Mesenteric fat pad (tissue), 1 donor: ENCODE data around the gene MIPEP. TPM values are rescaled to one million over a fixed set of nuclear protein-coding genes. Genes with fewer than 3 reads are reported as not detected.
"Not testable (repeated sequence)": the region's sequence is repeated elsewhere in the genome, so short reads cannot be mapped to it uniquely, and the experiment has no call there.

Experiments used
- DNase-seq: peaks from one replicate; pipeline ENCODE4 v3.0.0-alpha.2; 2020; ENCODE audit warnings: low spot score
- total RNA-seq: library from RNA; stranded (reverse); fragmentation: NEBNext Ultra II Directional; extraction: Animal tissue kit (Norgen Biotek cat#: 25700); gene quantifications from one replicate; pipeline ENCODE4 v1.2.1, GENCODE V29; 2021
- donor health status: DM: yes; HTN: yes; CAD: no.

MIPEP gene
- total RNA-seq, 1 donor from 2014 or later, result 9.9 TPM

GRCh38 chr13:23776698-23777574, 112.3 kb downstream of the MIPEP start:
- no peak for DNase-seq

DNA sequence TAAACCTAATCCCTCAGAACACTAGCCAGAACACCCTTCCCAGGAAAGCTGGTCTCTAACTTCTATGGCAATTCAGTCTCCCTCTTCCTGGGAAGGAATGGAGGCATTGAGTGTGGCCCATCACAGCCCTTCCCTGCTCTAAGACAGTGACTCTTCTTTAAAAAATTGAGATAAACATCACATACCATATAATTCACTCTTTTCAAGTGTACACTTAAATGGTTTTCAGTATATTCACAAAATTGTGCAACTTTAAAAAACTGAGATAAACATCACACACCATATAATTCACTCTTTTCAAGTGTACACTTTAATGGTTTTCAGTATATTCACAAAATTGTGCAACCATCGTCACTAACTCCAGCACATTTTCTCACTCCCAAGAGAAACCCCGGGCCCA, 116.5 kb downstream of the MIPEP start:
- DNase-seq, result no peak

DNA sequence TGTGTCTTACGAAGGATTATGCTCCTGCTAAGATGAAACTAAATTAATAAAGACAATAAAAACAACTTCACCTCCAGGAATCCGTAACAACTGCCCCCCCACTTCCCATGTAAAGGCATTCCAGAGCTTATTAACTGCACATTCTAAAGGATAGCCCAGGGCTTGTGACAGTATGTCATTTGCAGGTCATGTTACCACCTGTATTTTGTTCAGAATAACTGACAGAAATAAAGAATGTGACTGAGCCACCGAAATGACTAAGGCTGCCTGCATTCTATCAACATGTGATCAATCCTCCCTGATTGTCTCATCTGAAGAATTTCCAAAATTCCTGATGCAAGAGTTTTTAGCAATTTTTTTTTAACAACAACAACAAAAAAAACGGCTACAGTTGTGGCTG, 117.2 kb downstream of the MIPEP start:
- DNase-seq, result no peak

GRCh38 chr13:23771552-23771951, 117.6 kb downstream of the MIPEP start:
- DNase-seq, result no peak

DNA sequence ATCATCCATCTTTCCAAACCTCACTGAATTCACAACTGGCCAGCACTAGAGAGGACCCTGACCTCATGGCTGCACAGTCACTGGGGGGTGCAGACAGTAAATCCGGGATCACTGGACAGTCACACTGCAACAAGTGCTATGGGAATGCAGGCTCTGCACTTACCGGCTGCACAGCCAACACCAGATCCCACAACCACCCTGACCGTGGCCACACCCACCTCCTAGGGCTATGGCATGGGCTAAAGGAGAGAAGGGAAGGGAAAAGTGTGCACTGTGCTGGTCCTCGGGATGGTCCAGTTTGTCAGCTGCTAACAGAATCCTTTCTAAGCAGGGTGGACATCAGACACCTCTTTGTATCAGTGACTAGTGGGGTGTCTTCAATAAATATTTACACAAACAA, 118.2 kb downstream of the MIPEP start:
- DNase-seq, result no peak

- DNase-seq, result no peak
Measured at GRCh38 chr13:23770428-23770827, 118.8 kb downstream of the MIPEP start.

- no peak for DNase-seq
Measured at GRCh38 chr13:23769401-23769800, 119.8 kb downstream of the MIPEP start.

DNA sequence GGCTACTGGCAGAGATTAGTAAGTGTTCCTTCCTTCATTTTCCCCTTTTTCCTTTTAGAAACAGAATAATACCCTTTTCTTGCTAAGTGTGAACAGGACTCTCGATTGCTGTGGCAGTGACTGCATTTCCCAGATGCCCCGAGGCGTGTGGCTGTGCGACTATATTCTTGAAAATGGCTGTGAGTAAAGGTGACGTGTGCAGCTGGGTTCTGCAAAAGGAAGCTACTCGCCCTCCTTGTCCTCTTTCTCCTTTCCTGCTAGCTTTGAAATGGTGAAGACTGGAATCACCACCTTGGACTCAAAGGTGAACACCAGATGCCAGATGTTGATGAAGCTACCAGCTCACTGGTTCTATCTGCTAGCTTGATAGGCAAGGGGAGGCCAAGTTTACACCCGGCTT, 121.4 kb downstream of the MIPEP start:
- no peak for DNase-seq

GRCh38 chr13:23766939-23767338, 122.3 kb downstream of the MIPEP start:
- DNase-seq, result no peak

DNA sequence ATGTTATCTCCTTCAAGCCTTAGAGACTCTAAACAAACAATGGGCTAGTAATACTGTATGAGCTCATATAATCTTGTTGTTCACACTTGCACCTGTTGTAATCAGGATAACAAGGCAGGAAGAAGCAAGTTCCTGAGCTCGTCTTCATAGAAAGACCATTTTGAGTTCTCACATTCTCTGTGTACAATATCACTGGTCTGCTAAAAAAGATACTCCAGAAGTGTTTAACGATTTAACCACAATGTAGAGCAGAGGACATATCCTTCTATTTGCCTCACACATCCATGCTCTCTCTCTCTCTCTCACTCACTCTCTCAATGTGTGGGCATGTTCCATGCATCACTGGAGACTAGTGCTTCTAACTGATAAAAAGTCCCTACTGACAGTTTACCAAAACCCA, 122.9 kb downstream of the MIPEP start:
- DNase-seq, result no peak

GRCh38 chr13:23765531-23765930, 123.7 kb downstream of the MIPEP start:
- no peak for DNase-seq

DNA sequence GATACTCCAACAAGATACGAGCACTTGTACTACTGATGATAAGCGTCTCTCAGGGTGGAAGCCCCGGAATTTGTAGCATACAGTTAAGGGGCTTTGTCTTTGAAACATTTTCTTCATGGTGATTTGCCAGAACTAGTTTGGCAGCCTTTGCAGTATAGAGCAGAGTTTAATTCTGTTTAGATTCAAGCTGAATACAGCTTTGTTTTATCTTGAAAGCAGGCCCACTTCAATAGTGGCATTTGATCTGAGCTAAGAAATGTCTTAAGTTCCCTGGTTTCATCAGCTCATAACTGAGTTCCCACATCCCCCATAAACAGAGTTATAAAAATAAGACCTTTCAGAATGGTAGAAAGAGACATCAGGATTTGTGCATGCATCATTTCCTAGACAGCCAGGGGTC, 125.9 kb downstream of the MIPEP start:
- DNase-seq, result no peak

GRCh38 chr13:23761760-23762159, 127.4 kb downstream of the MIPEP start:
- not testable (repeated sequence) for DNase-seq

DNA sequence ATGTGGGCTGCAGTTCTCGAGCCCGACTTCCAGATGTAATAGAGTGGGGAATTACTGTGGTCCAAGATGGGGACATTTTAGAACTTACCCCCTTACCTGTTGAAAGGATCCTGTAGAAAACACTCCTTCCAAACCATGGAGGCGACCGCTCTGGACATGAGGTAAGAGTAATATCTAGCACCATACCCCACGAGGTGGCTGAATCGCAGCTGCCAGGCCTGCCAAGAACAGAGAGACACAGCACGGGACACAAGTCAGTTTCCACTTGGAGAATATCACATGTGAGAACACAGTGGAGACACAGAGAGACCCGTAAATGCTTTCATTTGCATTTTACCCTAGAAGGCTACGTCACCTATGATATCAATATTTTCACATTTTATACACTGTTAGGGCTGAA, 129.2 kb downstream of the MIPEP start:
- no peak for DNase-seq

DNA sequence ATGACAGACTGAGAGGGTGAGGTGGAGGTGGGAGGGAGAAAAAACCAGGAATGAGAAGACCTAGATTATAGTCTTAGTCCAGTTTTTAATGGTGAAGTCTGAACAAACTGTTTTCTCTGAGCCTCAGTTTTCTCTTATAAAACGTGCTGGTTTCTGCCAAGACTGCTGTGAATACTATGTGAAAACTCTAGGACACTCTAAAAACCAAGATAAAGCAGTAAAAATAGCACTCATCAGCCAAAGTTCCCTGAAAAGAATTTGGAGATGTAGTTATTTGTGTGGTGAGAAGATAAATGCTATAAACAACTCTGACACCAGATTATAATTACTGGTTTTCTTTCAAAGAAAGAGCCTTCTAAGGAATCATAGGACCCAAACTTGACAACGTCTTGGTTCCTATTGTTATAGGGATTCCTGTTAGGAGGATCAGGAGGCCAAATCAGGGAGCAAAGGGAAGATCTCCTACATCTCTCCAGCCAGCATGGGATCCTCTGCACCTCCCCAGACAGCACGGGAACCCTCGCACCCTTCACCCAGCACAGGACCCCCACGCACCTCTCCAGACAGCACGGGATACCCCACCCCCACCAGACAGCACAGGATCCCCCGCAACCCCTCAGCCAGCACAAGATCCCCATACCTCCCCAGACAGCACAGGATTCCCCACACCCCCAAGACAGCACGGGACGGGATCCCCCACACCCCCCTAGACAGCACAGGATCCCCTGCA, 130.2 kb downstream of the MIPEP start:
- no peak for DNase-seq

DNA sequence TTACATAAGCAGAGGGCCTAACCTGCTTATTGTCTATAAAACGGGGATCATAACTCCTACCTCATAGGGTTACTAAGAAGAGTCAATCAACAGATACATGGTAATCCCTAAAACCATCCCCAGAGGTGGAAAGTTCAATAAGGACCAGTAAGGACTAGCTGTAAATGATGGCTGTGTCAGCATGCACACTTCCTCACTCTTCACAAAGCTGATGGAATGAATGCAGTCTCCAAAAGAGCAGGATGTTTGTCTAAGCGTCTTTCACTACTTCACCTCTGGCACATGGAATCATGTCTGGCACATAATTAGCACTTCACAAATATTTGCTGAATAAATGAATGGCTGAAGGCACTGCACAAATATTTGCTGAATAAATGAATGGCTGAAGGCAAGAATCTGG, 134.2 kb downstream of the MIPEP start:
- DNase-seq, result no peak

- no peak for DNase-seq
Measured at GRCh38 chr13:23754506-23754905, 134.7 kb downstream of the MIPEP start.

GRCh38 chr13:23753458-23753857, 135.7 kb downstream of the MIPEP start:
- DNase-seq, result no peak

- no peak for DNase-seq
Measured at GRCh38 chr13:23752111-23753001, 136.8 kb downstream of the MIPEP start.

GRCh38 chr13:23751195-23751594, 138.0 kb downstream of the MIPEP start:
- DNase-seq, result no peak

- DNase-seq, result no peak
Measured at GRCh38 chr13:23750383-23751121, 138.6 kb downstream of the MIPEP start.
